Parathyroid adenoma (tissue), 2 donors: ENCODE data around the gene PIGBOS1.
A peak's percentile ranks its signal among the peaks of the same experiment; 100 is the strongest.

ENCODE experiments used
- H2AFZ ChIP-seq: fragments of 300-600 bp; sonication (generic); one replicate; pipeline ENCODE4 v1.7.0; 2017; ENCODE audit warnings: antibody characterized with exemption, mild to moderate bottlenecking
- H3K27ac ChIP-seq: fragments of 300-600 bp; sonication (generic); one replicate; pipeline ENCODE4 v1.7.0; 2017
- H3K27me3 ChIP-seq: fragments of 300-600 bp; sonication (generic); one replicate; pipeline ENCODE4 v1.7.0; 2017; ENCODE audit warnings: low read length; ENCODE audit not compliant: control insufficient read depth, insufficient read depth
- H3K36me3 ChIP-seq: fragments of 300-600 bp; sonication (generic); one replicate; pipeline ENCODE4 v1.7.0; 2017; ENCODE audit warnings: low read length; ENCODE audit not compliant: control insufficient read depth, insufficient read depth
- H3K4me1 ChIP-seq: fragments of 300-600 bp; sonication (generic); one replicate; pipeline ENCODE4 v1.7.0; 2017; ENCODE audit warnings: control low read depth
- H3K4me2 ChIP-seq: fragments of 300-600 bp; sonication (generic); one replicate; pipeline ENCODE4 v1.7.0; 2017; ENCODE audit warnings: low read length
- H3K4me3 ChIP-seq: fragments of 300-600 bp; sonication (generic); one replicate; pipeline ENCODE4 v1.7.0; 2017; ENCODE audit warnings: low read depth, low read length
- H3K79me2 ChIP-seq: fragments of 300-600 bp; sonication (generic); one replicate; pipeline ENCODE4 v1.7.0; 2017; ENCODE audit warnings: control low read depth
- H3K9ac ChIP-seq: fragments of 300-600 bp; sonication (generic); one replicate; pipeline ENCODE4 v1.7.0; 2017; ENCODE audit warnings: mild to moderate bottlenecking
- H3K9me3 ChIP-seq: fragments of 300-600 bp; sonication (generic); one replicate; pipeline ENCODE4 v1.7.0; 2017; ENCODE audit warnings: low read length; ENCODE audit not compliant: control insufficient read depth
- TF ChIP-seq, protein P1 (sequence below): fragments of 300-600 bp; sonication (generic); IDR thresholded peaks from one replicate; pipeline ENCODE4 v1.7.0; 2017; ENCODE audit warnings: antibody characterized with exemption, mild to moderate bottlenecking
- donor health status: primary hyperparathyroidism.

The PIGBOS1 gene, protein sequence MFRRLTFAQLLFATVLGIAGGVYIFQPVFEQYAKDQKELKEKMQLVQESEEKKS

DNA sequence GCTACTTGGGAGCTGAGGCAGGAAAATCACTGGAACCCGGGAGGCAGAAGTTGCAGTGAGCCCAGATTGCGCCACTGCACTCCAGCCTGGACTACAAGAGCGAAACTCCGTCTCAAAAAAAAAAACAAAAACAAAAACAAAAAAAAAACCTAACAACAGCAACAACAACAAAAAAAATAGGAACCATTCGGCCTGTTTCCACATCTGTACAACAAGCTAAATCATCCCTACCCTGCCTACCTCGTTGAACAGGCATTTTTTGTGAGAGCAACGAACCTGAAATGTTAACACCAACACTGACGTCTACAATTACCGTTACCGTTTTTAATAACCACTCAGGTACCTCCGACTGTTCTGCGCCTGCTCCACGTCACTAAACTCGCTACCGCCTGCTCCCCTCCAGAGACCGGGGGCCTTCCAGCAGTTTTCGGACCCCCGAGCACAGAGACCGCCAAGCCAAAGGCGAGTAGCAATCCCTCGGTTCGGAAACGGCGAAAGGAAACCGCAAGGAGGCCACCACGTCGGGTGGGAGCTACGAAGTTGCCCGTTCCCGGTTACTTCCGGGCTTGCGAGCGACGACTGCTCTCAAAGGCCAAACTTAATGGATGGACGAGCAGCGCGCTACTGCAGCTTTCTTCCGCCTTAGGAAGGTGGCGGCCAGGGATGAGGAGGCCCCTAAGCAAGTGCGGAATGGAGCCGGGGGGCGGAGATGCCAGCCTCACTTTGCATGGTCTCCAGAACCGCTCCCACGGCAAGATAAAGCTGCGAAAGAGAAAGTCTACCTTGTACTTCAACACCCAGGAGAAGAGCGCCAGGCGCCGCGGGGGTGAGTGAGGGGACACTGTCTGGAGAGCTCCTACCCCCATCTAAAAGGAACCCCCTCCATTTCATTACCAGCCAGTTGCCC lies at the start of gene PIGBOS1, which contains the start of gene PIGB:
PIGBOS1 (minus strand) TSS at position 536 of the 907 bp plus-strand sequence. CDS start 1,331 bp downstream, outside the sequence.
PIGB (plus strand) TSS at position 635 of the 907 bp plus-strand sequence; CDS start at position 664, 29 bp downstream.
- peaks cover 3% of the 10 kb centered on the region for H3K79me2 ChIP-seq

DNA sequence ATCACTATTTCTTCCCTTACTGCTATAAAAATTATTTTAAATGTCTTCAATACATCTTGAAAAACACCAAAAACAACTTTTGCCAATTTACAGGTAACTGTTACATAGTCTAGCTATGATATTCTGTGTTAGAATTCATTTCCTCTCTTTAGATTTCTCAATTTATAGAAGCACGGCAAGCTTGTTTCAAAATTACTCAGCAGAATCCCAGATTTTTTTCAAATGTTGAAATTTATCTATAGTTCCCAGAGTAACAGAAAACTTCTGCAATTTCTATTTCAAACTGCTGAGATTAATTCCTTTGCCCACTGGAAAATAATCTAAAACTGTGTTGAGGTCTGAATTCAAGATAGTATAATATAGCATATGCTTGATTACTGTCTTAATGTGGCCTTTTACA lies 48.1 kb upstream of the PIGBOS1 start:
- Histone ChIP-seq H3K79me2 (no peaks in the 10 kb centered on the region), H3K27ac (no peak overlapping the region), H3K27me3 (no peaks in the 10 kb centered on the region), H2AFZ (no peak overlapping the region), H3K9ac (no peak overlapping the region), H3K36me3 (no peaks in the 10 kb centered on the region), H3K4me1 (no peaks in the 10 kb centered on the region), H3K4me3 (no peak overlapping the region), H3K4me2 (no peak overlapping the region), H3K9me3 (no peaks in the 10 kb centered on the region)
- TF ChIP-seq, protein P1, sequence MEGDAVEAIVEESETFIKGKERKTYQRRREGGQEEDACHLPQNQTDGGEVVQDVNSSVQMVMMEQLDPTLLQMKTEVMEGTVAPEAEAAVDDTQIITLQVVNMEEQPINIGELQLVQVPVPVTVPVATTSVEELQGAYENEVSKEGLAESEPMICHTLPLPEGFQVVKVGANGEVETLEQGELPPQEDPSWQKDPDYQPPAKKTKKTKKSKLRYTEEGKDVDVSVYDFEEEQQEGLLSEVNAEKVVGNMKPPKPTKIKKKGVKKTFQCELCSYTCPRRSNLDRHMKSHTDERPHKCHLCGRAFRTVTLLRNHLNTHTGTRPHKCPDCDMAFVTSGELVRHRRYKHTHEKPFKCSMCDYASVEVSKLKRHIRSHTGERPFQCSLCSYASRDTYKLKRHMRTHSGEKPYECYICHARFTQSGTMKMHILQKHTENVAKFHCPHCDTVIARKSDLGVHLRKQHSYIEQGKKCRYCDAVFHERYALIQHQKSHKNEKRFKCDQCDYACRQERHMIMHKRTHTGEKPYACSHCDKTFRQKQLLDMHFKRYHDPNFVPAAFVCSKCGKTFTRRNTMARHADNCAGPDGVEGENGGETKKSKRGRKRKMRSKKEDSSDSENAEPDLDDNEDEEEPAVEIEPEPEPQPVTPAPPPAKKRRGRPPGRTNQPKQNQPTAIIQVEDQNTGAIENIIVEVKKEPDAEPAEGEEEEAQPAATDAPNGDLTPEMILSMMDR: no peak

More for the DNA sequence above, at the start of gene PIGBOS1, which contains the start of gene PIGB:
- TF ChIP-seq, protein P1: no peak
- no peaks in the 10 kb centered on the region for H3K36me3 ChIP-seq
- peak within 1 kb of the TSS; percentile 46 for H3K9ac ChIP-seq
- H3K4me1 ChIP-seq: no peaks in the 10 kb centered on the region
- H3K4me3 ChIP-seq: peak within 1 kb of the TSS; percentile 99
- peak within 1 kb of the TSS; percentile 88 for H3K4me2 ChIP-seq
- peak within 1 kb of the TSS; percentile 88 for H3K27ac ChIP-seq
- no peaks in the 10 kb centered on the region for H3K27me3 ChIP-seq
- no peaks in the 10 kb centered on the region for H3K9me3 ChIP-seq
- peak within 1 kb of the TSS; percentile 97 for H2AFZ ChIP-seq

DNA sequence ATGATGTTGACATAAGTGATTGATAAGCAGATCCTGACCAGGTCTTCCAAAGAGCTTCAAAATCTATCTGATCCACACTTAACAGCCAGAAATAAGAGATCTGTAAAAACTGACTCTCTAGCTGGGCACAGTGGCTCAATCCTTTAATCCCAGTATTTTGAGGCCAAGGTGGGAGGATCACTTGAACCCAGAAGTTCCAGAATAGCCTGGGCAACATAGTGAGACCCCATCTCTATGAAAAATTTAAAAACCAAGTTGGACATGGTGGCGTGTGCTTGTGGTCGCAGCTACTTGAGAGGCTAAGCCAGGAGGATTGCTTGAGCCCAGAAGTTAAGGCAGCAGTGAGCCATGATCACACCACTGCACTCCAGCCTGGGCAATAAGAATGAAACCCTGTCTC lies 43.7 kb upstream of the PIGBOS1 start:
- Histone ChIP-seq H3K4me2 (no peak overlapping the region), H3K27me3 (no peaks in the 10 kb centered on the region), H3K4me3 (no peak overlapping the region), H3K36me3 (no peaks in the 10 kb centered on the region), H3K9me3 (no peaks in the 10 kb centered on the region), H3K9ac (no peak overlapping the region), H2AFZ (no peak overlapping the region), H3K79me2 (no peaks in the 10 kb centered on the region), H3K4me1 (no peaks in the 10 kb centered on the region), H3K27ac (no peak overlapping the region)
- TF ChIP-seq, protein P1: no peak

DNA sequence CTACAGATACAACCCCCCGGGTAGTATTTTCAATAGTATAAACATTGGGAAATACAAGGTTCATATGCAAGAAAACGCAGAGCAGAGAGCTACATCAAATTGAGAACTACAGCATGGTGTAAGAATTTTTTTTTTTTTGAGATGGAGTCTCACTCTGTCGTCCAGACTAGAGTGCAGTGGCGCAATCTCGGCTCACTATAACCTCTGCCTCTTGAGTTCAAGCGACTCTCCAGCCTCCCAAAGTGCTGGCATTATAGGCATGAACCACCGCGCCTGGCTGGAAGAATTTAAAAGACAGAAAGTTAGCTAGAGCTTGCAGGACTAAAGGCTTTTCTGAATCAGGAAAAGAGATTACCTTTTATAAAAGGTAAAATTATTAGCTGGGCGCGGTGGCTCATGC lies 42.1 kb upstream of the PIGBOS1 start:
- no peaks in the 10 kb centered on the region for H3K4me1 ChIP-seq
- H3K9ac ChIP-seq: no peak overlapping the region
- TF ChIP-seq, protein P1: no peak
- no peaks in the 10 kb centered on the region for H3K27me3 ChIP-seq
- H3K79me2 ChIP-seq: no peaks in the 10 kb centered on the region
- H3K4me2 ChIP-seq: no peak overlapping the region
- no peak overlapping the region for H2AFZ ChIP-seq
- H3K36me3 ChIP-seq: no peaks in the 10 kb centered on the region
- no peaks in the 10 kb centered on the region for H3K9me3 ChIP-seq
- no peak overlapping the region for H3K27ac ChIP-seq
- H3K4me3 ChIP-seq: no peak overlapping the region
